HG02798 (cell line): ENCODE results near the gene ESRRG.
A peak's percentile ranks its signal among the peaks of the same experiment; 100 is the strongest.

Experiments used
- ATAC-seq: cut with Tn5 transposase; IDR thresholded peaks from one replicate; pipeline ENCODE4 v1.9.1; 2021; ENCODE audit warnings: mild to moderate bottlenecking; ENCODE audit not compliant: unreplicated experiment, poor library complexity

Gene ESRRG

GRCh38 chr1:216723274-216723780, at the start of gene ESRRG:
Gene ESRRG (minus strand): TSS chr1:216723429. CDS start chr1:216723299, 130 bp downstream.
- peak; percentile 45 for ATAC-seq

GRCh38 chr1:216771922-216772321, 48.7 kb upstream of the ESRRG start:
- no peak for ATAC-seq

GRCh38 chr1:216766633-216767327, 43.6 kb upstream of the ESRRG start:
- no peak for ATAC-seq

- no peak for ATAC-seq
Measured at GRCh38 chr1:216765346-216766300, 42.4 kb upstream of the ESRRG start.

- no peak for ATAC-seq
Measured at GRCh38 chr1:216758161-216758560, 34.9 kb upstream of the ESRRG start.

- ATAC-seq = no peak
Measured at GRCh38 chr1:216757110-216757509, 33.9 kb upstream of the ESRRG start.

GRCh38 chr1:216750961-216751360, 27.7 kb upstream of the ESRRG start:
- ATAC-seq = no peak

- ATAC-seq = peak; percentile 66
Measured at GRCh38 chr1:216750031-216750627, 26.9 kb upstream of the ESRRG start.

GRCh38 chr1:216749232-216749631, 26.0 kb upstream of the ESRRG start:
- ATAC-seq = no peak

GRCh38 chr1:216742625-216743024, 19.4 kb upstream of the ESRRG start:
- no peak for ATAC-seq

- ATAC-seq = no peak
Measured at GRCh38 chr1:216740331-216740730, 17.1 kb upstream of the ESRRG start.

- ATAC-seq = no peak
Measured at GRCh38 chr1:216739793-216740192, 16.6 kb upstream of the ESRRG start.

- no peak for ATAC-seq
Measured at GRCh38 chr1:216732121-216732520, 8.9 kb upstream of the ESRRG start.

- ATAC-seq = no peak
Measured at GRCh38 chr1:216731562-216731961, 8.3 kb upstream of the ESRRG start.

GRCh38 chr1:216726435-216726834, 3.2 kb upstream of the ESRRG start:
- no peak for ATAC-seq

GRCh38 chr1:216722821-216723220, 408 bp downstream of the ESRRG start:
- ATAC-seq = no peak

GRCh38 chr1:216721863-216722262, 1.4 kb downstream of the ESRRG start:
- no peak for ATAC-seq

- ATAC-seq = no peak
Measured at GRCh38 chr1:216721062-216721461, 2.2 kb downstream of the ESRRG start.

GRCh38 chr1:216711712-216712111, 11.5 kb downstream of the ESRRG start:
- no peak for ATAC-seq

- no peak for ATAC-seq
Measured at GRCh38 chr1:216710598-216711333, 12.5 kb downstream of the ESRRG start.
